Measurements from ENCODE around the gene TMEM214.
"Not testable (repeated sequence)": the region's sequence is repeated elsewhere in the genome, so short reads cannot be mapped to it uniquely, and the experiment has no call there.

Gene TMEM214

GRCh38 chr2:27069961-27070618 lies 37.3 kb downstream of the TMEM214 start:
- DNase-seq: no peak

- DNase-seq: no peak
Measured at GRCh38 chr2:27070653-27071276, 38.0 kb downstream of the TMEM214 start.

- DNase-seq: peak; percentile 46 to 97 (median 91)
Measured at GRCh38 chr2:27071277-27071989, 38.7 kb downstream of the TMEM214 start, which contains the start of gene OST4. Gene OST4 (minus strand): TSS chr2:27071654.

GRCh38 chr2:27071990-27072830 lies 39.4 kb downstream of the TMEM214 start:
- DNase-seq: peak in 36 of 51 donors; percentile 15 to 67 (median 40)

GRCh38 chr2:27072920-27073319 lies 40.2 kb downstream of the TMEM214 start:
- no peak for DNase-seq

GRCh38 chr2:27073782-27074181 lies 41.0 kb downstream of the TMEM214 start:
- no peak for DNase-seq

- peak in 6 of 51 donors; percentile 6 to 34 (median 9) for DNase-seq
Measured at GRCh38 chr2:27074738-27075565, 42.2 kb downstream of the TMEM214 start.

- not testable (repeated sequence) for DNase-seq
Measured at GRCh38 chr2:27075566-27075871, 42.8 kb downstream of the TMEM214 start.

GRCh38 chr2:27076323-27076722 lies 43.6 kb downstream of the TMEM214 start:
- no peak for DNase-seq

GRCh38 chr2:27077231-27077630 lies 44.5 kb downstream of the TMEM214 start:
- DNase-seq: no peak

- DNase-seq: peak in 45 of 51 donors; percentile 8 to 78 (median 54)
Measured at GRCh38 chr2:27078267-27079194, 45.8 kb downstream of the TMEM214 start, which contains the start of gene EMILIN1. Gene EMILIN1 (plus strand): TSS chr2:27078615. CDS start chr2:27079066, 451 bp downstream.

- no peak for DNase-seq
Measured at GRCh38 chr2:27079233-27080139, 46.7 kb downstream of the TMEM214 start.

GRCh38 chr2:27080140-27080469 lies 47.3 kb downstream of the TMEM214 start:
- no peak for DNase-seq

- no peak for DNase-seq
Measured at GRCh38 chr2:27080603-27080936, 47.8 kb downstream of the TMEM214 start.

- no peak for DNase-seq
Measured at GRCh38 chr2:27081984-27082772, 49.4 kb downstream of the TMEM214 start.

GRCh38 chr2:27082773-27083409 lies 50.1 kb downstream of the TMEM214 start:
- DNase-seq: no peak

All from hypothalamus (tissue), 51 donors.